IPS-20b (cell line): ENCODE measurements around the gene SSTR3.

Experiments
- H3K27ac ChIP-seq: one replicate; pipeline ENCODE4 v1.5.1; 2013; ENCODE audit warnings: low read length
- H3K27me3 ChIP-seq: 2 replicates; pipeline ENCODE4 v1.6.1; 2013; ENCODE audit warnings: mild to moderate bottlenecking, low read length, inconsistent platforms; ENCODE audit not compliant: insufficient read depth
- H3K36me3 ChIP-seq: 2 replicates; pipeline ENCODE4 v1.6.1; 2013; ENCODE audit warnings: low read depth, mild to moderate bottlenecking, inconsistent platforms, low read length, moderate library complexity; ENCODE audit not compliant: insufficient read depth
- H3K4me1 ChIP-seq: 2 replicates; pipeline ENCODE4 v1.6.1; 2013; ENCODE audit warnings: mild to moderate bottlenecking, control low read depth, inconsistent platforms, low read length, moderate library complexity; ENCODE audit not compliant: insufficient read depth
- H3K4me3 ChIP-seq: 2 replicates; pipeline ENCODE4 v1.5.1; 2013; ENCODE audit warnings: mild to moderate bottlenecking, low read length, inconsistent platforms
- H3K9ac ChIP-seq: 2 replicates; pipeline ENCODE4 v1.6.1; 2013; ENCODE audit warnings: low read depth, mild to moderate bottlenecking, inconsistent platforms, low read length, moderate library complexity
- H3K9me3 ChIP-seq: 2 replicates; pipeline ENCODE4 v1.6.1; 2013; ENCODE audit warnings: mild to moderate bottlenecking, low read depth, low read length, inconsistent platforms; ENCODE audit not compliant: insufficient read depth

Gene SSTR3

GRCh38 chr22:37211075-37211865 lies 1.0 kb downstream of the SSTR3 start:
- Histone ChIP-seq H3K36me3 (no peaks in the 10 kb centered on the region), H3K27ac (no peak overlapping the region), H3K9me3 (no peaks in the 10 kb centered on the region), H3K4me3 (no peak overlapping the region), H3K4me1 (no peaks in the 10 kb centered on the region; the same call in 1 of the 2 replicates), H3K27me3 (peaks cover 18% of the 10 kb centered on the region), H3K9ac (no peak overlapping the region)

GRCh38 chr22:37210041-37210803 lies 2.1 kb downstream of the SSTR3 start:
- Histone ChIP-seq H3K36me3 (no peaks in the 10 kb centered on the region), H3K9ac (no peak overlapping the region), H3K27ac (no peak overlapping the region), H3K27me3 (peaks cover 18% of the 10 kb centered on the region), H3K4me1 (no peaks in the 10 kb centered on the region; the same call in 1 of the 2 replicates), H3K4me3 (no peak overlapping the region), H3K9me3 (no peaks in the 10 kb centered on the region)

- Histone ChIP-seq H3K27me3 (peaks cover 18% of the 10 kb centered on the region), H3K27ac (no peak overlapping the region), H3K36me3 (no peaks in the 10 kb centered on the region), H3K4me1 (no peaks in the 10 kb centered on the region; the same call in 1 of the 2 replicates), H3K4me3 (no peak overlapping the region), H3K9me3 (no peaks in the 10 kb centered on the region), H3K9ac (no peak overlapping the region)
Measured at GRCh38 chr22:37209140-37209845, 3.0 kb downstream of the SSTR3 start.

GRCh38 chr22:37208401-37209139 lies 3.7 kb downstream of the SSTR3 start:
- no peaks in the 10 kb centered on the region for H3K9me3 ChIP-seq
- H3K4me3 ChIP-seq: no peak overlapping the region
- no peak overlapping the region for H3K9ac ChIP-seq
- no peaks in the 10 kb centered on the region for H3K36me3 ChIP-seq
- H3K4me1 ChIP-seq: no peaks in the 10 kb centered on the region; the same call in 1 of the 2 replicates
- H3K27me3 ChIP-seq: peaks cover 18% of the 10 kb centered on the region
- H3K27ac ChIP-seq: no peak overlapping the region

- no peaks in the 10 kb centered on the region for H3K36me3 ChIP-seq
- H3K9me3 ChIP-seq: no peaks in the 10 kb centered on the region
- H3K27me3 ChIP-seq: peaks cover 15% of the 10 kb centered on the region
- no peak overlapping the region for H3K4me3 ChIP-seq
- H3K27ac ChIP-seq: no peak overlapping the region
- H3K4me1 ChIP-seq: no peaks in the 10 kb centered on the region; the same call in 1 of the 2 replicates
- H3K9ac ChIP-seq: no peak overlapping the region
Measured at GRCh38 chr22:37207981-37208380, 4.3 kb downstream of the SSTR3 start.

GRCh38 chr22:37206841-37207821 lies 5.1 kb downstream of the SSTR3 start:
- Histone ChIP-seq H3K36me3 (no peaks in the 10 kb centered on the region), H3K4me3 (no peak overlapping the region), H3K9ac (no peak overlapping the region), H3K9me3 (no peaks in the 10 kb centered on the region), H3K4me1 (no peaks in the 10 kb centered on the region; the same call in 1 of the 2 replicates), H3K27me3 (peaks cover 10% of the 10 kb centered on the region), H3K27ac (no peak overlapping the region)

- no peak overlapping the region for H3K27ac ChIP-seq
- no peak overlapping the region for H3K4me3 ChIP-seq
- H3K27me3 ChIP-seq: peaks cover 2% of the 10 kb centered on the region
- H3K9me3 ChIP-seq: no peaks in the 10 kb centered on the region
- no peaks in the 10 kb centered on the region for H3K4me1 ChIP-seq
- no peaks in the 10 kb centered on the region for H3K36me3 ChIP-seq
- no peak overlapping the region for H3K9ac ChIP-seq
Measured at GRCh38 chr22:37206118-37206840, 6.0 kb downstream of the SSTR3 start.

GRCh38 chr22:37205046-37205445 lies 7.2 kb downstream of the SSTR3 start:
- H3K4me1 ChIP-seq: no peaks in the 10 kb centered on the region; the same call in 1 of the 2 replicates
- H3K9me3 ChIP-seq: no peaks in the 10 kb centered on the region
- no peak overlapping the region for H3K27ac ChIP-seq
- no peaks in the 10 kb centered on the region for H3K36me3 ChIP-seq
- no peak overlapping the region for H3K9ac ChIP-seq
- H3K27me3 ChIP-seq: no peaks in the 10 kb centered on the region
- no peak overlapping the region for H3K4me3 ChIP-seq

- Histone ChIP-seq H3K27me3 (no peaks in the 10 kb centered on the region), H3K4me1 (no peaks in the 10 kb centered on the region; the same call in 1 of the 2 replicates), H3K27ac (no peak overlapping the region), H3K9me3 (no peaks in the 10 kb centered on the region), H3K36me3 (no peaks in the 10 kb centered on the region), H3K4me3 (no peak overlapping the region), H3K9ac (no peak overlapping the region)
Measured at GRCh38 chr22:37204045-37204655, 8.1 kb downstream of the SSTR3 start.
